AG08395 (cell line): ENCODE data around the gene LAMTOR1.

Experiments
- DNase-seq: peaks from one replicate; pipeline ENCODE4 v3.0.0; 2012; ENCODE audit warnings: mixed read lengths, low spot score

Gene LAMTOR1

GRCh38 chr11:72081184-72081644 is 21.9 kb downstream of the LAMTOR1 start:
- DNase-seq = no peak

- peak; percentile 95 for DNase-seq
These were observed 22.5 kb downstream of the LAMTOR1 start, which contains the start of the genes LRRC51 and NUMA1 for GRCh38 chr11:72080326-72081183. LRRC51 (plus strand) TSS chr11:72080850; CDS start chr11:72089084, 8,234 bp downstream. NUMA1 (minus strand) TSS chr11:72080542; CDS start chr11:72035943, 44,599 bp downstream.

- DNase-seq = peak; percentile 31
These were observed 23.2 kb downstream of the LAMTOR1 start for GRCh38 chr11:72079819-72080325.

GRCh38 chr11:72078477-72078876 is 24.6 kb downstream of the LAMTOR1 start:
- no peak for DNase-seq

- no peak for DNase-seq
These were observed 27.3 kb downstream of the LAMTOR1 start for GRCh38 chr11:72075756-72076155.

GRCh38 chr11:72075109-72075508 is 28.0 kb downstream of the LAMTOR1 start:
- no peak for DNase-seq

GRCh38 chr11:72072348-72072747 is 30.7 kb downstream of the LAMTOR1 start:
- DNase-seq = peak; percentile 66

- no peak for DNase-seq
These were observed 32.6 kb downstream of the LAMTOR1 start for GRCh38 chr11:72070491-72070890.

- peak; percentile 90 for DNase-seq
These were observed 33.3 kb downstream of the LAMTOR1 start for GRCh38 chr11:72069787-72070251.

GRCh38 chr11:72069200-72069599 is 33.9 kb downstream of the LAMTOR1 start:
- no peak for DNase-seq

- DNase-seq = no peak
These were observed 35.4 kb downstream of the LAMTOR1 start for GRCh38 chr11:72067676-72068075.

GRCh38 chr11:72067266-72067665 is 35.8 kb downstream of the LAMTOR1 start:
- DNase-seq = no peak

- DNase-seq = no peak
These were observed 36.2 kb downstream of the LAMTOR1 start for GRCh38 chr11:72066855-72067254.

- no peak for DNase-seq
These were observed 41.2 kb downstream of the LAMTOR1 start for GRCh38 chr11:72061739-72062396.

GRCh38 chr11:72058416-72059034 is 44.6 kb downstream of the LAMTOR1 start:
- DNase-seq = no peak

- DNase-seq = no peak
These were observed 54.2 kb downstream of the LAMTOR1 start for GRCh38 chr11:72048766-72049460.
